ENCODE measurements around the gene TRAF3IP1. TPM values are rescaled to one million over a fixed set of nuclear protein-coding genes. Genes with fewer than 3 reads are reported as not detected.

The TRAF3IP1 gene
- total and polyA plus RNA-seq, 2 of the 13 experiments (the other 11 are each of a cell fraction or from before 2014, with no cell fraction given): 4.1 to 12.9 TPM

- TF ChIP-seq, protein P1, sequence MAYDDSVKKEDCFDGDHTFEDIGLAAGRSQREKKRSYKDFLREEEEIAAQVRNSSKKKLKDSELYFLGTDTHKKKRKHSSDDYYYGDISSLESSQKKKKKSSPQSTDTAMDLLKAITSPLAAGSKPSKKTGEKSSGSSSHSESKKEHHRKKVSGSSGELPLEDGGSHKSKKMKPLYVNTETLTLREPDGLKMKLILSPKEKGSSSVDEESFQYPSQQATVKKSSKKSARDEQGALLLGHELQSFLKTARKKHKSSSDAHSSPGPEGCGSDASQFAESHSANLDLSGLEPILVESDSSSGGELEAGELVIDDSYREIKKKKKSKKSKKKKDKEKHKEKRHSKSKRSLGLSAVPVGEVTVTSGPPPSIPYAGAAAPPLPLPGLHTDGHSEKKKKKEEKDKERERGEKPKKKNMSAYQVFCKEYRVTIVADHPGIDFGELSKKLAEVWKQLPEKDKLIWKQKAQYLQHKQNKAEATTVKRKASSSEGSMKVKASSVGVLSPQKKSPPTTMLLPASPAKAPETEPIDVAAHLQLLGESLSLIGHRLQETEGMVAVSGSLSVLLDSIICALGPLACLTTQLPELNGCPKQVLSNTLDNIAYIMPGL (CRISPR knock-in tag; IDR thresholded peaks at IDR 0.05; ENCODE audit: borderline replicate concordance in 1 of 2, low read depth in 1 of 2): peak; percentile 61 to 75; a peak in 2 of 4 replicates
- no peak for TF ChIP-seq ZNF138 (CRISPR knock-in tag; IDR thresholded peaks at IDR 0.05; ENCODE audit: low read depth)
- TF ChIP-seq SSRP1 (CRISPR knock-in tag; IDR thresholded peaks at IDR 0.05): peak; percentile 60; the same call in 1 of the 2 replicates
- TF ChIP-seq ZNF614 (CRISPR knock-in tag; IDR thresholded peaks at IDR 0.05; ENCODE audit: borderline replicate concordance): 0 out of 2 replicates have a peak, but pooled peaks have one; percentile 36
- TF ChIP-seq WIZ (CRISPR knock-in tag; IDR thresholded peaks at IDR 0.05): no peak
- TF ChIP-seq ETV5 (CRISPR knock-in tag; IDR thresholded peaks at IDR 0.05; ENCODE audit: borderline replicate concordance): 0 out of 2 replicates have a peak, but pooled peaks have one; percentile 25
- TF ChIP-seq, protein P2, sequence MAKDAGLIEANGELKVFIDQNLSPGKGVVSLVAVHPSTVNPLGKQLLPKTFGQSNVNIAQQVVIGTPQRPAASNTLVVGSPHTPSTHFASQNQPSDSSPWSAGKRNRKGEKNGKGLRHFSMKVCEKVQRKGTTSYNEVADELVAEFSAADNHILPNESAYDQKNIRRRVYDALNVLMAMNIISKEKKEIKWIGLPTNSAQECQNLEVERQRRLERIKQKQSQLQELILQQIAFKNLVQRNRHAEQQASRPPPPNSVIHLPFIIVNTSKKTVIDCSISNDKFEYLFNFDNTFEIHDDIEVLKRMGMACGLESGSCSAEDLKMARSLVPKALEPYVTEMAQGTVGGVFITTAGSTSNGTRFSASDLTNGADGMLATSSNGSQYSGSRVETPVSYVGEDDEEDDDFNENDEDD (CRISPR knock-in tag; IDR thresholded peaks at IDR 0.05; ENCODE audit: borderline replicate concordance): no peak
- TF ChIP-seq ZNF7 (CRISPR knock-in tag; IDR thresholded peaks at IDR 0.05): peak; percentile 34; the same call in 1 of the 2 replicates
- peak; percentile 29; the same call in 1 of the 2 replicates for TF ChIP-seq MEF2D (CRISPR knock-in tag; IDR thresholded peaks at IDR 0.05)
- TF ChIP-seq, protein P3, sequence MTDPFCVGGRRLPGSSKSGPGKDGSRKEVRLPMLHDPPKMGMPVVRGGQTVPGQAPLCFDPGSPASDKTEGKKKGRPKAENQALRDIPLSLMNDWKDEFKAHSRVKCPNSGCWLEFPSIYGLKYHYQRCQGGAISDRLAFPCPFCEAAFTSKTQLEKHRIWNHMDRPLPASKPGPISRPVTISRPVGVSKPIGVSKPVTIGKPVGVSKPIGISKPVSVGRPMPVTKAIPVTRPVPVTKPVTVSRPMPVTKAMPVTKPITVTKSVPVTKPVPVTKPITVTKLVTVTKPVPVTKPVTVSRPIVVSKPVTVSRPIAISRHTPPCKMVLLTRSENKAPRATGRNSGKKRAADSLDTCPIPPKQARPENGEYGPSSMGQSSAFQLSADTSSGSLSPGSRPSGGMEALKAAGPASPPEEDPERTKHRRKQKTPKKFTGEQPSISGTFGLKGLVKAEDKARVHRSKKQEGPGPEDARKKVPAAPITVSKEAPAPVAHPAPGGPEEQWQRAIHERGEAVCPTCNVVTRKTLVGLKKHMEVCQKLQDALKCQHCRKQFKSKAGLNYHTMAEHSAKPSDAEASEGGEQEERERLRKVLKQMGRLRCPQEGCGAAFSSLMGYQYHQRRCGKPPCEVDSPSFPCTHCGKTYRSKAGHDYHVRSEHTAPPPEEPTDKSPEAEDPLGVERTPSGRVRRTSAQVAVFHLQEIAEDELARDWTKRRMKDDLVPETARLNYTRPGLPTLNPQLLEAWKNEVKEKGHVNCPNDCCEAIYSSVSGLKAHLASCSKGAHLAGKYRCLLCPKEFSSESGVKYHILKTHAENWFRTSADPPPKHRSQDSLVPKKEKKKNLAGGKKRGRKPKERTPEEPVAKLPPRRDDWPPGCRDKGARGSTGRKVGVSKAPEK (CRISPR knock-in tag; IDR thresholded peaks at IDR 0.05; ENCODE audit: borderline replicate concordance): 0 out of 2 replicates have a peak, but pooled peaks have one; percentile 60
- peak; percentile 69; the same call in 1 of the 2 replicates for TF ChIP-seq HBP1 (CRISPR knock-in tag; IDR thresholded peaks at IDR 0.05; ENCODE audit: low read depth)
- TF ChIP-seq RXRB (CRISPR knock-in tag; IDR thresholded peaks at IDR 0.05; ENCODE audit: borderline replicate concordance): 0 out of 2 replicates have a peak, but pooled peaks have one; percentile 23
- TF ChIP-seq TAF1 (CRISPR knock-in tag; IDR thresholded peaks at IDR 0.05): no peak
- TF ChIP-seq, protein P4, sequence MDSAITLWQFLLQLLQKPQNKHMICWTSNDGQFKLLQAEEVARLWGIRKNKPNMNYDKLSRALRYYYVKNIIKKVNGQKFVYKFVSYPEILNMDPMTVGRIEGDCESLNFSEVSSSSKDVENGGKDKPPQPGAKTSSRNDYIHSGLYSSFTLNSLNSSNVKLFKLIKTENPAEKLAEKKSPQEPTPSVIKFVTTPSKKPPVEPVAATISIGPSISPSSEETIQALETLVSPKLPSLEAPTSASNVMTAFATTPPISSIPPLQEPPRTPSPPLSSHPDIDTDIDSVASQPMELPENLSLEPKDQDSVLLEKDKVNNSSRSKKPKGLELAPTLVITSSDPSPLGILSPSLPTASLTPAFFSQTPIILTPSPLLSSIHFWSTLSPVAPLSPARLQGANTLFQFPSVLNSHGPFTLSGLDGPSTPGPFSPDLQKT (CRISPR knock-in tag; IDR thresholded peaks at IDR 0.05; ENCODE audit: borderline replicate concordance): no peak
- peak; percentile 41 for TF ChIP-seq HNF4A (CRISPR knock-in tag; IDR thresholded peaks at IDR 0.05)
- no peak for TF ChIP-seq AHR (CRISPR knock-in tag; IDR thresholded peaks at IDR 0.05)
- 0 out of 2 replicates have a peak, but pooled peaks have one; percentile 21 for TF ChIP-seq ZBTB38 (CRISPR knock-in tag; IDR thresholded peaks at IDR 0.05)
- TF ChIP-seq ZNF549 (CRISPR knock-in tag; IDR thresholded peaks at IDR 0.05): no peak
- 0 out of 2 replicates have a peak, but pooled peaks have one; percentile 60 for TF ChIP-seq ZNF124 (CRISPR knock-in tag; IDR thresholded peaks at IDR 0.05)
- peak; percentile 67; the same call in 1 of the 2 replicates for TF ChIP-seq SMAD3 (CRISPR knock-in tag; IDR thresholded peaks at IDR 0.05)
- peak; percentile 37; the same call in 1 of the 2 replicates for TF ChIP-seq SALL1 (CRISPR knock-in tag; IDR thresholded peaks at IDR 0.05)
- TF ChIP-seq ZNF501 (CRISPR knock-in tag; IDR thresholded peaks at IDR 0.05): peak; percentile 73
These were observed 50.6 kb downstream of the TRAF3IP1 start (continued) for GRCh38 chr2:238370823-238371372.
